Suprapubic skin (tissue), 4 donors: Measurements from ENCODE around the gene KRTAP4-4.

Experiments used
- CTCF ChIP-seq, 2 donors: fragments of 200-600 bp in 1 of 2; fragments of 450-650 bp in 1 of 2; sonication (generic) in 1 of 2; IDR thresholded peaks; one replicate each; pipeline ENCODE4 v1.5.1; 2016 to 2019; ENCODE audit warnings: antibody characterized with exemption in 2 of 2, mild to moderate bottlenecking in 1 of 2, moderate library complexity in 1 of 2
- EP300 ChIP-seq: sonication (generic); formaldehyde crosslinking; IDR thresholded peaks from one replicate; pipeline ENCODE4 v1.6.1; 2017; ENCODE audit warnings: antibody characterized with exemption
- POLR2A ChIP-seq, 2 donors: fragments of 450-650 bp; IDR thresholded peaks; one replicate each; pipeline ENCODE4 v1.6.1; 2017; ENCODE audit warnings: antibody characterized with exemption in 2 of 2, mild to moderate bottlenecking in 2 of 2, moderate library complexity in 2 of 2
- POLR2AphosphoS5 ChIP-seq, 3 donors: sonication (generic); formaldehyde crosslinking; IDR thresholded peaks; one replicate each; pipeline ENCODE4 v1.6.1; 2017; ENCODE audit warnings: antibody characterized with exemption in 3 of 3

DNA sequence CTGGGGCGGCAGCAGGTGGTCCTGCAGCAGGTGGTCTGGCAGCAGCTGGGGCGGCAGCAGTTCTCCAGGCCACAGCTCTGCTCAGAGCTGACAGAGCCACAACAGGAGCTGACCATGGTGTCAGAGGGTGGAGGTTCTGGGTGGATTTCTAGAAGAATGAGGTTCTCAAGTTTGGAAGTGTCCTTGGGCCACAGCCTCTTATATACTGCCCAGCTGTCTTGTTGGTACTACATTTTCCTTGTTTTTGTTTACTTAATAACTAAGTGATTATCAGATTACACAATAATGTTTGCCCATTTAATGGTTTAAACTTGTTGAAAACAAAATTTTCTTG is 10.9 kb downstream of the KRTAP4-4 start, which contains the start of gene KRTAP4-5:
- no peak for TF ChIP-seq CTCF (IDR thresholded peaks at IDR 0.05)
- TF ChIP-seq EP300, result no peak
- no peak for TF ChIP-seq POLR2A (IDR thresholded peaks at IDR 0.05)
- no peak for TF ChIP-seq POLR2AphosphoS5 (IDR thresholded peaks at IDR 0.05)
